MM.1S (cell line): ENCODE data around the gene TMEM109.

Source experiments
- CTCF ChIP-seq: fragments of 300-600 bp; sonication (generic); IDR thresholded peaks from 2 replicates; pipeline ENCODE4 v1.5.1; 2016; ENCODE audit warnings: antibody characterized with exemption, low read length, mixed read lengths
- EZH2 ChIP-seq: fragments of 300-600 bp; sonication (generic); optimal IDR thresholded peaks from 2 replicates; pipeline ENCODE3; 2017; ENCODE audit warnings: low read depth, mild to moderate bottlenecking, antibody characterized with exemption, low read length, mixed read lengths

- TF ChIP-seq CTCF (no peak), EZH2 (no peak)
Measured at GRCh38 chr11:60955571-60955970, 41.6 kb downstream of the TMEM109 start.
